Keratinocyte (primary cell): Measurements from ENCODE around the gene MRPS11.

Source experiments
- CTCF ChIP-seq, 3 experiments: IDR thresholded peaks in 1 of 3; conservative IDR thresholded peaks in 1 of 3; optimal IDR thresholded peaks in 1 of 3; 2 replicates in 2 of 3; 3 replicates in 1 of 3; pipeline versions ENCODE3 to v1.5.1; 2011; ENCODE audit warnings: low read length in 3 of 3, mild to moderate bottlenecking in 3 of 3, moderate library complexity in 2 of 3, control low read depth in 1 of 3, inconsistent platforms in 1 of 3; ENCODE audit not compliant: insufficient read depth in 2 of 3; ENCODE audit errors: extremely low read depth in 1 of 3
- EZH2 ChIP-seq: IDR thresholded peaks from one replicate; pipeline ENCODE4 v1.6.1; 2012; ENCODE audit warnings: inconsistent platforms, mild to moderate bottlenecking, low read length, moderate library complexity

DNA sequence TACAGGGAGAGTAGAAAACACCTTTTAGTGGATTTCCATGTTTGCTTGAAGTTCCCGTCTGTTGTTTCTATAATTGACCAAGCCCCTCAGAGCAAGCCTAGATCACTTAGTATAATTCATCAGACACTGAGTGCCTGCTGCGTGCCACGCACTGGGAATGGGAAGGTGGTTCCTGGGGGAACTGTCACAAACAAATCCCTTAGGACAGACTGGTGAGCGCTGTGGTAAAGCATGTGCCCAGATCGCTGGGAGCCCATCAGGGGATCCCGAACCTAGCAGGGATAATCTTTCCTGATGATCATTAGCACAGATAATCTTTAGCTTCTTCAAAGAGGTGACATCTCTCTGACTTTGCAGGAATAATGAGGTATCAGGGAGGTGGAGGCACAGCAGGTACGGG is 9.6 kb downstream of the MRPS11 start:
- TF ChIP-seq CTCF (optimal IDR thresholded peaks at IDR 0.05 in 1 of 3, IDR thresholded peaks at IDR 0.05 in 1 of 3, conservative IDR thresholded peaks at IDR 0.05 in 1 of 3; ENCODE audit: extremely low read depth in 1 of 3, insufficient read depth in 2 of 3, low read length in 3 of 3) (no peak), EZH2 (no peak)
